DOHH2 (cell line): Measurements from ENCODE around the gene TAL1.

Source experiments
- H3F3A ChIP-seq: fragments of 200-600 bp; sonication (generic), shearing (Covaris generic); 2 replicates; pipeline ENCODE4 v1.6.0; 2016; ENCODE audit warnings: antibody characterized with exemption, mild to moderate bottlenecking; ENCODE audit not compliant: control insufficient read depth, insufficient read depth
- H3K27ac ChIP-seq: fragments of 200-600 bp; sonication (generic); 2 replicates; pipeline ENCODE4 v1.5.1; 2014; ENCODE audit warnings: low read depth, mild to moderate bottlenecking, low read length, moderate library complexity
- H3K27me3 ChIP-seq: fragments of 200-600 bp; sonication (generic); 2 replicates; pipeline ENCODE4 v1.6.1; 2014; ENCODE audit warnings: mild to moderate bottlenecking, low read length, mixed read lengths; ENCODE audit not compliant: control insufficient read depth
- H3K36me3 ChIP-seq: fragments of 200-600 bp; sonication (generic); 2 replicates; pipeline ENCODE4 v1.6.1; 2014; ENCODE audit warnings: mild to moderate bottlenecking, low read length, moderate library complexity, mixed read lengths; ENCODE audit not compliant: control insufficient read depth
- H3K4me1 ChIP-seq: fragments of 200-600 bp; sonication (generic); 2 replicates; pipeline ENCODE4 v1.6.1; 2014; ENCODE audit warnings: mild to moderate bottlenecking, low read length, mixed read lengths; ENCODE audit not compliant: control insufficient read depth
- H3K4me2 ChIP-seq: fragments of 200-600 bp; sonication (generic); 2 replicates; pipeline ENCODE4 v1.6.0; 2014; ENCODE audit warnings: mild to moderate bottlenecking, low read length, moderate library complexity
- H3K4me3 ChIP-seq: fragments of 200-600 bp; sonication (generic); 2 replicates; pipeline ENCODE4 v1.5.1; 2014; ENCODE audit warnings: mild to moderate bottlenecking, low read length, mixed read lengths
- H3K79me2 ChIP-seq: fragments of 200-600 bp; sonication (generic); 2 replicates; pipeline ENCODE4 v1.6.1; 2014; ENCODE audit warnings: mild to moderate bottlenecking, low read length, mixed read lengths; ENCODE audit not compliant: control insufficient read depth
- H3K9me2 ChIP-seq: fragments of 200-600 bp; sonication (generic); replicated peaks from 2 replicates; pipeline ENCODE4 v1.6.1; 2014; ENCODE audit warnings: mild to moderate bottlenecking, low read length, mixed read lengths; ENCODE audit not compliant: control insufficient read depth
- H3K9me3 ChIP-seq: fragments of 200-600 bp; sonication (generic); 2 replicates; pipeline ENCODE4 v1.6.1; 2014; ENCODE audit warnings: antibody characterized with exemption, low read length, mixed read lengths; ENCODE audit not compliant: control insufficient read depth, insufficient read depth
- H4K20me1 ChIP-seq: fragments of 200-600 bp; sonication (generic); 2 replicates; pipeline ENCODE4 v1.6.0; 2014; ENCODE audit warnings: low read depth, mild to moderate bottlenecking, antibody characterized with exemption, low read length, moderate library complexity; ENCODE audit not compliant: control insufficient read depth, insufficient read depth
- CTCF ChIP-seq: fragments of 200-600 bp; sonication (generic); IDR thresholded peaks from one replicate; pipeline ENCODE4 v1.5.1; 2014; ENCODE audit warnings: antibody characterized with exemption, mild to moderate bottlenecking, low read depth, low read length; ENCODE audit not compliant: poor library complexity, severe bottlenecking
- EZH2phosphoT487 ChIP-seq: fragments of 200-600 bp; sonication (generic); IDR thresholded peaks from 2 replicates; pipeline ENCODE4 v1.6.1; 2017; ENCODE audit warnings: borderline replicate concordance, mild to moderate bottlenecking, antibody characterized with exemption, low read length, moderate library complexity, mixed read lengths

Gene TAL1

GRCh38 chr1:47226121-47226838, 5.7 kb downstream of the TAL1 start:
- no peak overlapping the region for H3K4me2 ChIP-seq

DNA sequence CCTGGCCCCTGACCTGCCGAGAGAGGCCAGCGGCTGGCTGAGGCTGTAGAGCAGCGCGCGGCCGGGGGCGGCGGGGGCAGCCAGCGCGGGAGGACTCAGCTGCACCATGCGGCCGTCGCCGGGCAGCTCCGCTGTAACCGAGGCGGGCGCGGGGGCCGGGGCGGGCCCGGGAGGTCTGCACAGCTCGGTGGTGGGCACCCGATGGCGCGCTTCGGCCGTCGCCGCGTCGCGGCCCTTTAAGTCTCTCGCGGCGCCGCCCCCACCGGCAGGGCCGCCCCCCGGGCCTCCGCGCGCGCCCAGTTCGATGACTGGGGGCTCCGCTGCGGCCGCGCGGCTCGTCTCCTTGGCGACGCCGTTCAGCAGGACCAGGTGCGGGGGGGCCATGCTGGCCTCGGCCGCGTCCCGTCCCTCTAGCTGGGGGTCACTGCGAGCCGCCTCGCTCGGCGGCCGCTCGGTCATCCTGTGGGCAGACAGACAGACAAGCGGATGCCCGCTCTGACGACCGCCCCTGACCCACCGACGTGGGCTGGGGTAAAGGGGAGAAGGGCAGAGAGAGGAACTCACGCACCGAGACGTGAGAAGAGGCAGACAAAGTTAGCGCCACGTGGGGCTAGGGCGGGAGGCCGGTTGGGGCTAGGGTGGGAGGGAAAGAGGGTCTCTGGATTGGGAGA, 6.5 kb downstream of the TAL1 start:
- Histone ChIP-seq H3K4me3 (no peak overlapping the region), H3K36me3 (no peaks in the 10 kb centered on the region), H3K79me2 (no peaks in the 10 kb centered on the region), H4K20me1 (no peaks in the 10 kb centered on the region), H3K4me1 (no peaks in the 10 kb centered on the region), H3F3A (no peaks in the 10 kb centered on the region), H3K27ac (no peak overlapping the region), H3K27me3 (peaks cover 72% of the 10 kb centered on the region), H3K9me3 (no peaks in the 10 kb centered on the region), H3K4me2 (no peak overlapping the region), H3K9me2 (no peaks in the 10 kb centered on the region)
- TF ChIP-seq EZH2phosphoT487 (no peak), CTCF (no peak)

More at GRCh38 chr1:47226121-47226838, 5.7 kb downstream of the TAL1 start:
- Histone ChIP-seq H3K27me3 (peaks cover 79% of the 10 kb centered on the region), H3K9me2 (no peaks in the 10 kb centered on the region), H3K79me2 (no peaks in the 10 kb centered on the region), H3F3A (no peaks in the 10 kb centered on the region), H3K9me3 (no peaks in the 10 kb centered on the region), H3K4me3 (no peak overlapping the region), H3K27ac (no peak overlapping the region), H3K36me3 (no peaks in the 10 kb centered on the region), H3K4me1 (no peaks in the 10 kb centered on the region), H4K20me1 (no peaks in the 10 kb centered on the region; the same call in 1 of the 2 replicates)
- TF ChIP-seq EZH2phosphoT487 (no peak), CTCF (no peak)

DNA sequence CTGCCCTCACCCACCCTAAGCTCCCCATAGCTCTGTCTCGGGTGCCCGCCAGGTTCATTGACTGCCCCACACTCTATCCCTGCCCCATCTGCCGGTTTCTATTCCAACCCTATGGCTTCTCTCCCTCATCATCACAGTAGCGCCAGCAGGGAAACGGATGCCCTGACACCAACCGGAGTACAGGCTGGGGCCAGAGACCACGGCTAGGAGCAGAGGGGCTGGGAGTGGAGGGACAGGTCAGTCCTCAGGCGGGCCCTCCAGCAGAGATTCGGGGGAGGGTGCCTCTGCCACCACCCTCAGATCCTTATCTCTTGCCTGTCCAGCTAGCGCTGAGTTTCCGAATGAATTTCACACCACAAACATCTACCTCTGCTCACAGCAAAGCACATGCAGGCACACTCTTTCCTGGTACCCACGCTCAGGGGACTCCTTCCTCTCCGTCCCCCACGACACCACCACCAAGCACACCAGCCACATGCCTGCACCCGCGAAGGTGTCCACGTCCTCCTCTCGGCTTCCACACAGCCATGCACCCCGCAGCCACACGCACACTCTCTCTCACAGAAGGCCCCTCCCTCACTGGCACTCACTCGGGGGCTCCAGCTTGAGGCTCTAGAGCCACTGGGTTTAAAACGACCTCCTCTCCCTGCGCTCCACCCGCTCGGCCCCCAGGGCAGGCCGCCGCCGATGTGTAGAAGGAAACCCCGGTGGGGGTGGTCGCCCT, 7.2 kb downstream of the TAL1 start:
- Histone ChIP-seq H3F3A (no peaks in the 10 kb centered on the region), H3K36me3 (no peaks in the 10 kb centered on the region), H3K27ac (no peak overlapping the region), H3K9me3 (no peaks in the 10 kb centered on the region), H3K79me2 (no peaks in the 10 kb centered on the region), H3K27me3 (peaks cover 65% of the 10 kb centered on the region), H3K4me1 (no peaks in the 10 kb centered on the region), H3K4me2 (no peak overlapping the region), H4K20me1 (no peaks in the 10 kb centered on the region), H3K9me2 (no peaks in the 10 kb centered on the region), H3K4me3 (no peak overlapping the region)
- TF ChIP-seq EZH2phosphoT487 (no peak), CTCF (no peak)
